Kidney (tissue), 14 donors: ENCODE results near the gene CCDC77. TPM values are rescaled to one million over a fixed set of nuclear protein-coding genes. Genes with fewer than 3 reads are reported as not detected.
A peak's percentile ranks its signal among the peaks of the same experiment; 100 is the strongest.

Experiments
- DNase-seq, 5 donors: peaks; one replicate each; pipeline ENCODE4 v3.0.0-alpha.2; 2013 to 2020
- FAIRE-seq: peaks from 2 replicates; lab custom pipeline; 2012; peaks lifted over from hg19 to GRCh38; lab: Jason Lieb, UNC
- H3K27ac ChIP-seq, 2 donors: one replicate each; pipeline ENCODE4 v1.7.0; 2013; ENCODE audit warnings: low read depth in 2 of 2, low read length in 2 of 2, inconsistent platforms in 1 of 2
- H3K27me3 ChIP-seq: one replicate; pipeline ENCODE4 v1.7.1; 2013; ENCODE audit warnings: low read length, inconsistent platforms; ENCODE audit not compliant: control insufficient read depth, insufficient read depth
- H3K36me3 ChIP-seq, 3 donors: one replicate each; pipeline versions ENCODE4 v1.7.0 to v1.7.1; 2013; ENCODE audit warnings: low read length in 3 of 3, control low read depth in 1 of 3, inconsistent platforms in 1 of 3; ENCODE audit not compliant: insufficient read depth in 3 of 3, control insufficient read depth in 2 of 3
- H3K4me1 ChIP-seq, 3 donors: one replicate each; pipeline versions ENCODE4 v1.7.0 to v1.7.1; 2013; ENCODE audit warnings: low read length in 3 of 3, inconsistent platforms in 1 of 3, low read depth in 1 of 3; ENCODE audit not compliant: control insufficient read depth in 2 of 3, insufficient read depth in 2 of 3
- H3K4me3 ChIP-seq, 3 donors: one replicate each; pipeline versions ENCODE4 v1.7.0 to v1.8.1; 2013; ENCODE audit warnings: low read length in 3 of 3, control low read depth in 1 of 3, inconsistent platforms in 1 of 3
- H3K9ac ChIP-seq, 3 donors: one replicate each; pipeline versions ENCODE4 v1.7.0 to v1.7.1; 2013; ENCODE audit warnings: low read length in 3 of 3, control low read depth in 1 of 3, inconsistent platforms in 1 of 3
- H3K9me3 ChIP-seq, 3 donors: one replicate each; pipeline versions ENCODE4 v1.7.0 to v1.7.1; 2013; ENCODE audit warnings: low read length in 3 of 3, control low read depth in 1 of 3, inconsistent platforms in 1 of 3; ENCODE audit not compliant: control insufficient read depth in 2 of 3, insufficient read depth in 1 of 3
- intact Hi-C: fragments of 100-400 bp; cut with DNase I; formaldehyde crosslinking; loops from one replicate; pipeline ENCODE4 v1.11.1; 2022
- polyA plus RNA-seq: library from polyadenylated mRNA; stranded (reverse); fragments of 350-450 nt; fragmentation: Illumina TruSeq; extraction: RNeasy Lipid Tissue Mini Kit (QIAGEN cat#74804); gene quantifications from one replicate; pipeline ENCODE4 v1.2.3, GENCODE V29; 2014; ENCODE audit warnings: low read depth, low replicate concordance; ENCODE audit not compliant: insufficient read depth
- total RNA-seq: library from RNA; stranded (reverse); fragmentation: NEBNext Ultra II Directional; extraction: Animal tissue kit (Norgen Biotek cat#: 25700); gene quantifications from one replicate; pipeline ENCODE4 v1.2.1, GENCODE V29; 2021
- TF ChIP-seq, protein P1 (sequence below): IDR thresholded peaks from 3 replicates; pipeline ENCODE4 v1.5.1; 2012; ENCODE audit warnings: mild to moderate bottlenecking, moderate library complexity, borderline replicate concordance; ENCODE audit not compliant: insufficient read depth; ENCODE audit errors: extremely low read depth
- donor health status: control.
- donor health status: control.
- donor health status: control.
- donor health status: control.
- donor health status: control.
- donor health status: DM: yes; HTN: yes; CAD: no.
- donor health status: Normal renal cell carcinoma (clear cell type).

Gene CCDC77
- total and polyA plus RNA-seq, 2 donors from 2014 or later: 3.1 to 6.0 TPM

DNA sequence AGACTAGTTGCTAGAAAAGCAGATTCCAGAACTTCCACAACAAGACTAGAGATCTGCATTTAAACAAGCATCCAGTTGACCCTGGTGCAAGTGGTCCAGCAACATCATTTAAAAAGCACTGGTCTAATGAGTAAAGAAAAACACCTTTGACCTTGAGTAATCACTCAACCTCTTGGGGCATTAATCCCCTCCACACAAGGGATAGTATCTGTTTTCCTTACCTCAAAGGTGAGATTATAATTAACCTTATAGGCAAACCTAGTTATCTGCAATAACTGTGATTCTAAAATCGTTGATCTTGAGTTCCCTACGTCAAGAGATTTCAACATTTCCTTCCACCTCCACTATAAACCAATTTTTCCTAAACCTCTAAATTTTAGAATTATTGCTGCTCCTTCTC is 13.4 kb upstream of the CCDC77 start:
- no peaks in the 10 kb centered on the region for H3K9me3 ChIP-seq
- peak overlapping the region; percentile 79 to 100 (median 98) for H3K4me3 ChIP-seq
- no peak overlapping the region for H3K27ac ChIP-seq
- TF ChIP-seq, protein P1, sequence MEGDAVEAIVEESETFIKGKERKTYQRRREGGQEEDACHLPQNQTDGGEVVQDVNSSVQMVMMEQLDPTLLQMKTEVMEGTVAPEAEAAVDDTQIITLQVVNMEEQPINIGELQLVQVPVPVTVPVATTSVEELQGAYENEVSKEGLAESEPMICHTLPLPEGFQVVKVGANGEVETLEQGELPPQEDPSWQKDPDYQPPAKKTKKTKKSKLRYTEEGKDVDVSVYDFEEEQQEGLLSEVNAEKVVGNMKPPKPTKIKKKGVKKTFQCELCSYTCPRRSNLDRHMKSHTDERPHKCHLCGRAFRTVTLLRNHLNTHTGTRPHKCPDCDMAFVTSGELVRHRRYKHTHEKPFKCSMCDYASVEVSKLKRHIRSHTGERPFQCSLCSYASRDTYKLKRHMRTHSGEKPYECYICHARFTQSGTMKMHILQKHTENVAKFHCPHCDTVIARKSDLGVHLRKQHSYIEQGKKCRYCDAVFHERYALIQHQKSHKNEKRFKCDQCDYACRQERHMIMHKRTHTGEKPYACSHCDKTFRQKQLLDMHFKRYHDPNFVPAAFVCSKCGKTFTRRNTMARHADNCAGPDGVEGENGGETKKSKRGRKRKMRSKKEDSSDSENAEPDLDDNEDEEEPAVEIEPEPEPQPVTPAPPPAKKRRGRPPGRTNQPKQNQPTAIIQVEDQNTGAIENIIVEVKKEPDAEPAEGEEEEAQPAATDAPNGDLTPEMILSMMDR: no peak
- intact Hi-C loops: no loop called here
- H3K9ac ChIP-seq: peak overlapping the region; percentile 77 to 99 (median 94)
- H3K4me1 ChIP-seq: peaks cover 0 to 8% (median 5%) of the 10 kb centered on the region in 3 donors
- DNase-seq: peak in 2 of 5 donors; percentile 21 to 33
- FAIRE-seq: no peak
- H3K36me3 ChIP-seq: peaks cover 2 to 19% (median 3%) of the 10 kb centered on the region in 3 donors
- no peaks in the 10 kb centered on the region for H3K27me3 ChIP-seq

GRCh38 chr12:388541-389141 is 12.8 kb upstream of the CCDC77 start:
- H3K27ac ChIP-seq: peak overlapping the region; percentile 98 to 99
- intact Hi-C loops: no loop called here
- TF ChIP-seq, protein P1: no peak
- H3K9me3 ChIP-seq: no peaks in the 10 kb centered on the region
- H3K27me3 ChIP-seq: no peaks in the 10 kb centered on the region
- peaks cover 0 to 8% (median 5%) of the 10 kb centered on the region in 3 donors for H3K4me1 ChIP-seq
- H3K9ac ChIP-seq: peak overlapping the region; percentile 77 to 99 (median 94)
- H3K4me3 ChIP-seq: peak overlapping the region; percentile 79 to 100 (median 98)
- FAIRE-seq (no peak), DNase-seq (peak in 4 of 5 donors; percentile 11 to 81 (median 52))
- H3K36me3 ChIP-seq: peaks cover 0 to 13% (median 0%) of the 10 kb centered on the region in 3 donors

DNA sequence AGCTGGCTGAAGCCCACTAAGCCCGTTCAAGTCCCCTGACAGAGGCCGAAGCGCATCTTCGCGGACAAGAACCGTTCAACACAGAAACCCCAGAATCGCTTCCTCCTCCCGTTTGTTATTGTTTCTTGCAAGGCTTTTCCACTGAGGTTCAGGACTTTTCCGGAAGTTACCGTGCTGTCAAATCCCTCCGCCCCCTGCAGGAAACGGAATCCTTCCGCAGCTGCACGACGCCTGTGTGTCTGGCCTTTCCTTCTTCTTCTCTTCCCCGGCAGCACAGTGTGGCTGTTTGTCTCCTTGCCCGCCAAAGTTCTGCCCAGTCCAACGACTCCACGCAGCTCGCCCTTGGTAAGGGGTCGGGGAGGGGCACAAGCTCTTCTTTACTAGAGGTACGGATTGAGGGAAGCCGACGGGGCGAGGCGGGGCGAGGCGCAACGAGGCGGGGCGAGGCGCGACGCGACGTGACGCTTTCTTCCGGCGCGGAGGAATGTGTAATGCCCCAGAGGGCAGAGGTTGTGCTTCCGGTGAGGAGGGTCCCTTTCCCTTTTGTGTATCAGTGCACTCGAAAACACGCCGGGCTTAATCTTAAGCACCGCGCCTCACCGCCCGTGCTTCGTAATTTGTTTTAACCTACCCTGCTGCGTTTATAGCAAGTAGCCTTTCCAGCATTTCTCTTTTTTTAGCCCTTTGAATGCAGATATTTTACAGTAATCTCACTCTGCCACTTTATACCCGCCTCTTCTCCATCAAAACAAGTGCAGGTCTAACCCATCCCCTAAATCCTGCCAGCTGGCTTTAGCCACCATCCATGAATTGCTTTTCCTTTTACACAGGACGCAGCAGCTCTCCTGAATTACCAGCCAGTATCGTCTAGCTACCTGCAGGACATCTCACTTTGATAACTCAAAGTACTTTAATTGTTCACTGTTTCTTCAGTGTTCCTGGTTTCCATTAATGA is 12.0 kb upstream of the CCDC77 start, which contains the start of gene KDM5A:
Gene KDM5A, minus strand, starts transcription at position 179 of the 955 bp plus-strand sequence. CDS start 229 bp downstream, outside the sequence.
- DNase-seq: peak; percentile 96 to 98 (median 97)
- Histone ChIP-seq H3K27ac (peak within 1 kb of the TSS; percentile 98 to 99), H3K27me3 (no peaks in the 10 kb centered on the region), H3K9me3 (no peaks in the 10 kb centered on the region), H3K4me1 (peaks cover 0 to 8% (median 5%) of the 10 kb centered on the region in 3 donors), H3K9ac (peak within 1 kb of the TSS; percentile 78 to 99 (median 94)), H3K36me3 (peaks cover 0 to 5% (median 0%) of the 10 kb centered on the region in 3 donors), H3K4me3 (peak within 1 kb of the TSS; percentile 79 to 100 (median 98))
- intact Hi-C loops: no loop called here
- no peak for FAIRE-seq
- TF ChIP-seq, protein P1: no peak
